ENCODE measurements around the gene APLF. TPM values are rescaled to one million over a fixed set of nuclear protein-coding genes. Genes with fewer than 3 reads are reported as not detected.

The APLF gene
- total and polyA plus RNA-seq, 10 of the 15 experiments (the other 5 are each of a cell fraction or from before 2014, with no cell fraction given): 0.66 to 2.8 (median 1.8) TPM

DNA sequence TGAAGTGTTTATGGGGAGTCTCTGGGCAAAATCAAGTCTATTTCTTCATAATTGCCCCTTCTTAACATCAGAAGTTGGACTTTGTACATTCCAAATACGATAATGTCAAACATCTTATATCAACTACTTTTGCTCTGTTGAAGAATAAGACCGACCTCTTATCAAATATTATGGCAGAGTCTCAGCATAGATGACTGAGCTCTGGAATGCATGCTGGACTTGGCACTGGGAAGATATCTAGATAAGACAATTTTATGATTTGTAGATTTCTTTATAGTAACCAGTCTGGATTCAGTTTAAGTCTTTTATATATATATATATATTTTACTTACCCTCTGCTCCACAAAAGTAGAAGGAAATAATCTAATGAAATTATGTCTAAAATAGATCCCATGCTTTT is 8.2 kb downstream of the APLF start:
- intact Hi-C loops (cut with micrococcal nuclease; ENCODE audit: unreplicated experiment) (no loop called here), in situ Hi-C loops (cut with MboI) (no loop called here)
- H3K4me3 ChIP-seq: no peak overlapping the region
- no peaks in the 10 kb centered on the region; a peak in 1 of 4 replicates for H3K27me3 ChIP-seq (replicated peaks in 1 of 2; ENCODE audit: control insufficient read depth in 2 of 2, insufficient read depth in 2 of 2, low read length in 1 of 2)
- FAIRE-seq (no peak), ATAC-seq (no peak), DNase-seq (ENCODE audit: low read depth, low spot score) (no peak)
- no TSS peak for BruUV-seq (replicated peaks)
- no peak overlapping the region for H3K4me2 ChIP-seq (ENCODE audit: control insufficient read depth, insufficient read depth)
- H3K4me1 ChIP-seq (ENCODE audit: control insufficient read depth, insufficient read depth, low read length): no peaks in the 10 kb centered on the region
- no peaks in the 10 kb centered on the region for H3K79me2 ChIP-seq (ENCODE audit: control insufficient read depth, insufficient read depth, low read length)
- ChIA-PET RAD21 (ENCODE audit: unreplicated experiment) (interaction anchor here (0.9 kb wide), 1 partner anchor 12 kb away, joined by 3 read pairs; no protein-coding TSS in a partner anchor), CTCF (interaction anchor here (0.6 to 2.3 kb wide), 2 partner anchors 12 to 830 kb away, joined by 3 to 13 read pairs; no protein-coding TSS in a partner anchor), POLR2A (no interaction called here), SMC1A (ENCODE audit: uncharacterized antibody, unreplicated experiment) (no interaction called here)
- no peak overlapping the region for H2AFZ ChIP-seq (ENCODE audit: control insufficient read depth, low read depth, low read length)
- H3K36me3 ChIP-seq (ENCODE audit: control insufficient read depth in 2 of 2, insufficient read depth in 2 of 2, low read length in 1 of 2): no peaks in the 10 kb centered on the region
- TF ChIP-seq, protein P1, sequence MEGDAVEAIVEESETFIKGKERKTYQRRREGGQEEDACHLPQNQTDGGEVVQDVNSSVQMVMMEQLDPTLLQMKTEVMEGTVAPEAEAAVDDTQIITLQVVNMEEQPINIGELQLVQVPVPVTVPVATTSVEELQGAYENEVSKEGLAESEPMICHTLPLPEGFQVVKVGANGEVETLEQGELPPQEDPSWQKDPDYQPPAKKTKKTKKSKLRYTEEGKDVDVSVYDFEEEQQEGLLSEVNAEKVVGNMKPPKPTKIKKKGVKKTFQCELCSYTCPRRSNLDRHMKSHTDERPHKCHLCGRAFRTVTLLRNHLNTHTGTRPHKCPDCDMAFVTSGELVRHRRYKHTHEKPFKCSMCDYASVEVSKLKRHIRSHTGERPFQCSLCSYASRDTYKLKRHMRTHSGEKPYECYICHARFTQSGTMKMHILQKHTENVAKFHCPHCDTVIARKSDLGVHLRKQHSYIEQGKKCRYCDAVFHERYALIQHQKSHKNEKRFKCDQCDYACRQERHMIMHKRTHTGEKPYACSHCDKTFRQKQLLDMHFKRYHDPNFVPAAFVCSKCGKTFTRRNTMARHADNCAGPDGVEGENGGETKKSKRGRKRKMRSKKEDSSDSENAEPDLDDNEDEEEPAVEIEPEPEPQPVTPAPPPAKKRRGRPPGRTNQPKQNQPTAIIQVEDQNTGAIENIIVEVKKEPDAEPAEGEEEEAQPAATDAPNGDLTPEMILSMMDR (IDR thresholded peaks at IDR 0.05 in 2 of 3, conservative IDR thresholded peaks at IDR 0.05 in 1 of 3; ENCODE audit: control insufficient read depth in 2 of 3, extremely low read depth in 1 of 3, insufficient read depth in 1 of 3, low read depth in 3 of 3, low read length in 3 of 3): no peak
- TF ChIP-seq, protein P2, sequence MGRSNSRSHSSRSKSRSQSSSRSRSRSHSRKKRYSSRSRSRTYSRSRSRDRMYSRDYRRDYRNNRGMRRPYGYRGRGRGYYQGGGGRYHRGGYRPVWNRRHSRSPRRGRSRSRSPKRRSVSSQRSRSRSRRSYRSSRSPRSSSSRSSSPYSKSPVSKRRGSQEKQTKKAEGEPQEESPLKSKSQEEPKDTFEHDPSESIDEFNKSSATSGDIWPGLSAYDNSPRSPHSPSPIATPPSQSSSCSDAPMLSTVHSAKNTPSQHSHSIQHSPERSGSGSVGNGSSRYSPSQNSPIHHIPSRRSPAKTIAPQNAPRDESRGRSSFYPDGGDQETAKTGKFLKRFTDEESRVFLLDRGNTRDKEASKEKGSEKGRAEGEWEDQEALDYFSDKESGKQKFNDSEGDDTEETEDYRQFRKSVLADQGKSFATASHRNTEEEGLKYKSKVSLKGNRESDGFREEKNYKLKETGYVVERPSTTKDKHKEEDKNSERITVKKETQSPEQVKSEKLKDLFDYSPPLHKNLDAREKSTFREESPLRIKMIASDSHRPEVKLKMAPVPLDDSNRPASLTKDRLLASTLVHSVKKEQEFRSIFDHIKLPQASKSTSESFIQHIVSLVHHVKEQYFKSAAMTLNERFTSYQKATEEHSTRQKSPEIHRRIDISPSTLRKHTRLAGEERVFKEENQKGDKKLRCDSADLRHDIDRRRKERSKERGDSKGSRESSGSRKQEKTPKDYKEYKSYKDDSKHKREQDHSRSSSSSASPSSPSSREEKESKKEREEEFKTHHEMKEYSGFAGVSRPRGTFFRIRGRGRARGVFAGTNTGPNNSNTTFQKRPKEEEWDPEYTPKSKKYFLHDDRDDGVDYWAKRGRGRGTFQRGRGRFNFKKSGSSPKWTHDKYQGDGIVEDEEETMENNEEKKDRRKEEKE (IDR thresholded peaks at IDR 0.05): no peak
- no peak for TF ChIP-seq TBL1XR1 (IDR thresholded peaks at IDR 0.05; ENCODE audit: low read depth, low read length)
- TF ChIP-seq, protein P3, sequence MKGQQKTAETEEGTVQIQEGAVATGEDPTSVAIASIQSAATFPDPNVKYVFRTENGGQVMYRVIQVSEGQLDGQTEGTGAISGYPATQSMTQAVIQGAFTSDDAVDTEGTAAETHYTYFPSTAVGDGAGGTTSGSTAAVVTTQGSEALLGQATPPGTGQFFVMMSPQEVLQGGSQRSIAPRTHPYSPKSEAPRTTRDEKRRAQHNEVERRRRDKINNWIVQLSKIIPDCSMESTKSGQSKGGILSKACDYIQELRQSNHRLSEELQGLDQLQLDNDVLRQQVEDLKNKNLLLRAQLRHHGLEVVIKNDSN (IDR thresholded peaks at IDR 0.05; ENCODE audit: borderline replicate concordance, extremely low read length, insufficient read depth, low read depth, low read length): no peak
- no peak for TF ChIP-seq WRNIP1 (IDR thresholded peaks at IDR 0.05; ENCODE audit: borderline replicate concordance, low read depth, low read length)
- no peaks in the 10 kb centered on the region for H3K9me3 ChIP-seq (replicated peaks; ENCODE audit: control insufficient read depth, insufficient read depth, low read length)
- no peak overlapping the region for H3K9ac ChIP-seq (ENCODE audit: control insufficient read depth, insufficient read depth, low read length)
- WGBS (ENCODE audit: insufficient coverage, insufficient replicate concordance, low lambda C conversion rate, missing lambda C conversion rate): 65% methylated on average over 2 of the region's 2 CpGs
- H3K27ac ChIP-seq (ENCODE audit: control insufficient read depth, insufficient read depth): no peak overlapping the region
- no peaks in the 10 kb centered on the region for H4K20me1 ChIP-seq (ENCODE audit: control insufficient read depth, insufficient read depth)

Data from GM12878 (cell line).